OCI-LY1 (cell line): ENCODE results near the gene NRCAM.

Experiments used
- EZH2 ChIP-seq: fragments of 200-600 bp; sonication (generic), shearing (Covaris generic); IDR thresholded peaks from 2 replicates; pipeline ENCODE4 v1.8.0; 2017; ENCODE audit warnings: borderline replicate concordance, mixed run types, mild to moderate bottlenecking, antibody characterized with exemption, low read length, moderate library complexity, mixed read lengths
- TF ChIP-seq, protein P1 (sequence below): fragments of 200-600 bp; sonication (generic), shearing (Covaris generic); IDR thresholded peaks from 2 replicates; pipeline ENCODE4 v1.5.1; 2017; ENCODE audit warnings: mild to moderate bottlenecking, antibody characterized with exemption, low read length, moderate library complexity, mixed read lengths

DNA sequence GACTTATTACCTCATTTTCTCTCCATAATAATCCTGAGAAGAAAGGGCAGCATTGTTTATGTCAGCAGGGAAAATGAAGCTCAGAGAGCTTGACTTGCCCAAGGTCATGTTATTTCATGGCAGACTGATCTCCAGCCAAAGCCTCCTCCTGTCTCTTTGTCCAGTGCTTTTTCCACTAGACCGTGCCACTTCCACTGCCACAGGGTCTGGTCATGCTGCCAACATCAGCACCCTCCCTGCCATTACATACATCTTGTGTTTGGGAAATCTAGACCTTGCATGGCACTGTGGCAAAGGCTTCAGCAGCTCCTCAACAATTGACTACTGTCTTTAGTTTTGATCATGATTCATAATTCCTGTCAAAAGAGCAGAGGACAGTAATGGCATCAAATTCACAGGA lies 25.1 kb downstream of the NRCAM start:
- TF ChIP-seq, protein P1, sequence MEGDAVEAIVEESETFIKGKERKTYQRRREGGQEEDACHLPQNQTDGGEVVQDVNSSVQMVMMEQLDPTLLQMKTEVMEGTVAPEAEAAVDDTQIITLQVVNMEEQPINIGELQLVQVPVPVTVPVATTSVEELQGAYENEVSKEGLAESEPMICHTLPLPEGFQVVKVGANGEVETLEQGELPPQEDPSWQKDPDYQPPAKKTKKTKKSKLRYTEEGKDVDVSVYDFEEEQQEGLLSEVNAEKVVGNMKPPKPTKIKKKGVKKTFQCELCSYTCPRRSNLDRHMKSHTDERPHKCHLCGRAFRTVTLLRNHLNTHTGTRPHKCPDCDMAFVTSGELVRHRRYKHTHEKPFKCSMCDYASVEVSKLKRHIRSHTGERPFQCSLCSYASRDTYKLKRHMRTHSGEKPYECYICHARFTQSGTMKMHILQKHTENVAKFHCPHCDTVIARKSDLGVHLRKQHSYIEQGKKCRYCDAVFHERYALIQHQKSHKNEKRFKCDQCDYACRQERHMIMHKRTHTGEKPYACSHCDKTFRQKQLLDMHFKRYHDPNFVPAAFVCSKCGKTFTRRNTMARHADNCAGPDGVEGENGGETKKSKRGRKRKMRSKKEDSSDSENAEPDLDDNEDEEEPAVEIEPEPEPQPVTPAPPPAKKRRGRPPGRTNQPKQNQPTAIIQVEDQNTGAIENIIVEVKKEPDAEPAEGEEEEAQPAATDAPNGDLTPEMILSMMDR, result no peak
- no peak for TF ChIP-seq EZH2
